Muscle of leg (tissue), 11 donors: Measurements from ENCODE around the gene RERE. TPM values are rescaled to one million over a fixed set of nuclear protein-coding genes. Genes with fewer than 3 reads are reported as not detected.
"Not testable (repeated sequence)": the region's sequence is repeated elsewhere in the genome, so short reads cannot be mapped to it uniquely, and the experiment has no call there.

ENCODE experiments used
- DNase-seq: peaks from one replicate; pipeline ENCODE4 v3.0.0; 2013
- H3K27ac ChIP-seq: one replicate; pipeline ENCODE4 v1.5.1; 2013; ENCODE audit warnings: mild to moderate bottlenecking, low read length, control low read depth
- H3K27me3 ChIP-seq: one replicate; pipeline ENCODE4 v1.6.1; 2013; ENCODE audit warnings: low read length; ENCODE audit not compliant: control insufficient read depth, insufficient read depth
- H3K36me3 ChIP-seq: one replicate; pipeline ENCODE4 v1.6.1; 2013; ENCODE audit warnings: low read length; ENCODE audit not compliant: control insufficient read depth, insufficient read depth
- H3K4me1 ChIP-seq: one replicate; pipeline ENCODE4 v1.6.1; 2013; ENCODE audit warnings: low read length; ENCODE audit not compliant: control insufficient read depth, insufficient read depth
- H3K4me3 ChIP-seq: one replicate; pipeline ENCODE4 v1.5.1; 2013; ENCODE audit warnings: low read length, control low read depth
- H3K9me3 ChIP-seq: replicated peaks from 2 replicates; pipeline ENCODE4 v1.6.1; 2013; ENCODE audit warnings: low read depth, low read length; ENCODE audit not compliant: control insufficient read depth
- WGBS: methylation state at CpG from one replicate; pipeline ENCODE4 v1.1.5; 2013; ENCODE audit warnings: missing lambda C conversion rate; ENCODE audit not compliant: insufficient coverage; 5-methylcytosine and 5-hydroxymethylcytosine counted together
- polyA plus RNA-seq, 8 donors: library from polyadenylated mRNA; unstranded; fragments of 120-200 nt; gene quantifications; one replicate each; pipeline versions ENCODE4 v1.2.1 to v1.2.3, GENCODE V29; 2013; ENCODE audit warnings: inconsistent platforms in 1 of 8, low replicate concordance in 1 of 8; ENCODE audit not compliant: insufficient read length in 8 of 8, insufficient read depth in 1 of 8
- total RNA-seq: library from RNA; stranded (reverse); fragments of 120-200 nt; gene quantifications from one replicate; pipeline ENCODE4 v1.2.4, GENCODE V29; 2013

The RERE gene
- total and polyA plus RNA-seq, 9 donors = 63.7 to 102 (median 82.8) TPM

DNA sequence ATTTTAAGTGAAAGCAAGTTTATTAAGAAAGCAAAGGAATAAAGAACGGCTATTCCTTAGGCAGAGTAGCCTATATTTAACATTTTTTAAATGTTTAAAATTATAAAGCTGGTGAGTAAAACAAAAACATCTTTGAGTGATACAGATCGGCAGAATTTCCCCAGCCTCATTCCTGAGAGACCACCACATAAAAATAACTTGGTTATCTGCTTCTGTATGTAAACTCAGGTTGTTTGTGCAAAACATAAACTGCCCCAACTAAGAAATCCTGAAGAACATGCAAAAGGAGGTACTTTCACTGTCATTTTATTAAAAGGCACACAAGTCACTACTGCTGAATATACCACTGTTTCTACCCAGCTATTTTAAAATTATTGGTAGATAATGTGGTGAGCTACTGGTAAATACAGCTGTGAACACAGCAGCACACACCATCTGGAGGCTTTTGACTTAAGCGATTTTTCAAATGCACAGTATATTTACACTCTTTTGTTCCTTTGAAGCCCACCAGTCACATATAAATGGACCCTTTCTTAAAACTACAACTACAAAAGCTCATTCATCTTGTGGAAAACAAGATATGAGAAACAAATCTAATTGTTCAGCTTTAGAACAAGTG is 119.3 kb downstream of the RERE start:
- WGBS = no CpG with 5 or more reads among the region's 3 CpGs
- no peaks in the 10 kb centered on the region for H3K36me3 ChIP-seq
- H3K27ac ChIP-seq = no peak overlapping the region
- H3K4me3 ChIP-seq = no peak overlapping the region
- H3K9me3 ChIP-seq = no peaks in the 10 kb centered on the region
- no peak for DNase-seq
- no peaks in the 10 kb centered on the region for H3K27me3 ChIP-seq
- H3K4me1 ChIP-seq = peaks cover 7% of the 10 kb centered on the region

GRCh38 chr1:8695442-8695841 is 122.0 kb downstream of the RERE start:
- not testable (repeated sequence) for H3K36me3 ChIP-seq, H3K9me3 ChIP-seq, H3K4me3 ChIP-seq, H3K27ac ChIP-seq, H3K4me1 ChIP-seq, DNase-seq, H3K27me3 ChIP-seq
- no CpG with 5 or more reads among the region's 4 CpGs for WGBS

DNA sequence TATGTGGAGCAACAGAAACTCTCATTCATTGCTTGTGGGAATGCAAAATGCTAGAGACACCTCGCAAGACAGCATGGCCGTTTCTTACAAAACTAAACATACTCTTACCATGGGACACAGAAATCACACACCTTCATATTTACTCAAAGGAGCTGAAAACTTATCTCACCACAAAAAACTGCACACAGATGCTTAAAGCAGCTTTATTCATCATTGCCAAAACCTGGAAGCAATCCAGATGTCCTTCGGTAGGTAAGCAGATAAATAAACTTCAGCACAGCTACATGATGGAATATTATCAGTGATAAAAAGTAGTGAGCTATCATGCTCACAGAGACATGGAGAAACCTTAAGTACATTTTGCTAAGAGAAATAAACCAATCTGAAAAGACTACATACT is 124.3 kb downstream of the RERE start:
- no peaks in the 10 kb centered on the region for H3K4me1 ChIP-seq
- no peaks in the 10 kb centered on the region for H3K27me3 ChIP-seq
- H3K4me3 ChIP-seq = no peak overlapping the region
- WGBS = no CpG with 5 or more reads among the region's 3 CpGs
- no peaks in the 10 kb centered on the region for H3K36me3 ChIP-seq
- DNase-seq = no peak
- peaks cover 2% of the 10 kb centered on the region for H3K9me3 ChIP-seq
- no peak overlapping the region for H3K27ac ChIP-seq

DNA sequence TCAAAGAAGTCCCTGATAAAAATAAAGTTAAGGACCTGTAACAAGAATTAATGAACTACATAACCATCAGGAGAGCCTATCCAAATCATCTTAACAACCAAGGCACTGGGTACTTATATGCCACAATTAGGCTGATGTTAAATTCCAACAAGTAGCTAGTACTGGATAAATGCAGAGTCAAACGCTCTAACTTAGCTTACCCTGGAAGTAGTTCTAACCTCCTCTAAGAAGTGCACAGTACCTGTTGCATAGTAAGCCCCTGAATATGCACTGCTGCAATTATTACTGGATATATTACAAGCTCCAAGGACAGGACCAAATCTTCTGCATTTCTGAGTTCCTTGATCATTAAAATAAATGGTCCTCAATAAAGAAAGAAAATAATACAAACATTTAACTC is 125.8 kb downstream of the RERE start:
- no peak overlapping the region for H3K27ac ChIP-seq
- H3K9me3 ChIP-seq = peaks cover 2% of the 10 kb centered on the region

GRCh38 chr1:8690253-8690525 is 127.3 kb downstream of the RERE start:
- no peak for DNase-seq
- Histone ChIP-seq H3K27me3 (no peaks in the 10 kb centered on the region), H3K9me3 (peaks cover 2% of the 10 kb centered on the region), H3K27ac (no peak overlapping the region), H3K4me3 (no peak overlapping the region), H3K4me1 (peaks cover 8% of the 10 kb centered on the region), H3K36me3 (no peaks in the 10 kb centered on the region)
- WGBS = 100% methylated on average over 1 of the region's 4 CpGs

More for the DNA sequence above, 125.8 kb downstream of the RERE start:
- Histone ChIP-seq H3K27me3 (no peaks in the 10 kb centered on the region), H3K36me3 (no peaks in the 10 kb centered on the region), H3K4me3 (no peak overlapping the region), H3K4me1 (peaks cover 6% of the 10 kb centered on the region)
- WGBS = 80% methylated on average over 1 of the region's 1 CpG
- no peak for DNase-seq

- H3K9me3 ChIP-seq = peaks cover 2% of the 10 kb centered on the region
- peak; percentile 50 for DNase-seq
- no peaks in the 10 kb centered on the region for H3K27me3 ChIP-seq
- H3K27ac ChIP-seq = no peak overlapping the region
- peaks cover 8% of the 10 kb centered on the region for H3K4me1 ChIP-seq
- H3K36me3 ChIP-seq = no peaks in the 10 kb centered on the region
- no peak overlapping the region for H3K4me3 ChIP-seq
- WGBS = 93% methylated on average over 3 of the region's 6 CpGs
Observed at GRCh38 chr1:8689431-8690252, 127.8 kb downstream of the RERE start.

DNA sequence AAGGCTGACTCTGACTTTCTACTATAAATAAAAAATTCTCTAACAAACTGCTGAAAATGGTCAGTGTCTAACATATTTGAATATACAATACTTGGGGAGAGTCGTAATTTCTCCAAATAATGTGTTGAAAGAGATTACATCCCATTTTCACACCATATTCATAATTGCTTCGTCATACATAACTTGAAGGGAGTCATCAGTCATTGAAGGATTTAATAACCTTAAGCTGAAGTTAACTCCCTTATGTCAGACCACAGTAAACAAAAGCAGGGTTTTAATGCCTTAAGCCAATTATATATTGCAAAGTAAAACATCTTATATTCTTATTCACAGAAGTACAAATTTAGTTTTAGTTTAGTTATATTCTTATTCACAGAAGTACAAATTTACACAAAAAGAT is 129.9 kb downstream of the RERE start:
- DNase-seq = no peak
- Histone ChIP-seq H3K4me1 (peaks cover 8% of the 10 kb centered on the region), H3K27ac (no peak overlapping the region), H3K9me3 (peaks cover 2% of the 10 kb centered on the region), H3K36me3 (no peaks in the 10 kb centered on the region), H3K4me3 (no peak overlapping the region), H3K27me3 (no peaks in the 10 kb centered on the region)
- no CpG with 5 or more reads among the region's 2 CpGs for WGBS

GRCh38 chr1:8687039-8687438 is 130.4 kb downstream of the RERE start:
- no peaks in the 10 kb centered on the region for H3K27me3 ChIP-seq
- peaks cover 8% of the 10 kb centered on the region for H3K4me1 ChIP-seq
- H3K4me3 ChIP-seq = no peak overlapping the region
- DNase-seq = peak; percentile 42
- no peaks in the 10 kb centered on the region for H3K36me3 ChIP-seq
- peaks cover 2% of the 10 kb centered on the region for H3K9me3 ChIP-seq
- WGBS = 47% methylated on average over 4 of the region's 4 CpGs
- H3K27ac ChIP-seq = peak overlapping the region; percentile 69

DNA sequence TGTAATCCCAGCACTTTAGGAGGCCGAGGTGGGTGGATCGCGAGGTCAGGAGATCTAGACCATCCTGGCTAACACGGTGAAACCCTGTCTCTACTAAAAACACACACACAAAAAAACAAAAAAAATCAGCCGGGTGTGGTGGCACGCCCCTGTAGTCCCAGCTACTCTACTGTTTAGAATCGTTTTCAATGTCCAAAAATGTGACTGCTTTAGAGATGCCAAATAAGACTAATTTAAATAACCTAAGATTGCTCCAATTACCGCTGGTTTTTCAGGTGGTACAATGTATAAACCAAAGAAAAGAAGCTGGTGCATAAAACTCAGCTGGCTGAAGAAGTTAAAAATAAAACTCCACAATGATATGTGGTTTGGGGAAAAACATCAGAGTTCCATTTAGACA is 132.0 kb downstream of the RERE start:
- H3K27me3 ChIP-seq = no peaks in the 10 kb centered on the region
- peaks cover 2% of the 10 kb centered on the region for H3K9me3 ChIP-seq
- H3K4me3 ChIP-seq = no peak overlapping the region
- no peak for DNase-seq
- WGBS = no CpG with 5 or more reads among the region's 8 CpGs
- H3K36me3 ChIP-seq = no peaks in the 10 kb centered on the region
- H3K4me1 ChIP-seq = peaks cover 8% of the 10 kb centered on the region
- no peak overlapping the region for H3K27ac ChIP-seq

GRCh38 chr1:8684590-8684989 is 132.8 kb downstream of the RERE start:
- 90% methylated on average over 1 of the region's 1 CpG for WGBS
- Histone ChIP-seq H3K36me3 (no peaks in the 10 kb centered on the region), H3K4me1 (peaks cover 8% of the 10 kb centered on the region), H3K9me3 (no peaks in the 10 kb centered on the region), H3K4me3 (no peak overlapping the region), H3K27me3 (no peaks in the 10 kb centered on the region), H3K27ac (no peak overlapping the region)
- DNase-seq = no peak
